Fibroblast of lung (primary cell): ENCODE data around the gene ACBD3.

ENCODE experiments used
- CTCF ChIP-seq, 2 donors: IDR thresholded peaks in 1 of 2; conservative IDR thresholded peaks in 1 of 2; 1 replicate in 1 of 2; 2 replicates in 1 of 2; pipeline ENCODE4 v1.5.1; 2011 to 2012; ENCODE audit warnings: low read length in 2 of 2, control low read depth in 1 of 2, inconsistent platforms in 1 of 2, low read depth in 1 of 2, mild to moderate bottlenecking in 1 of 2
- EZH2 ChIP-seq: IDR thresholded peaks from 2 replicates; pipeline ENCODE4 v1.5.1; 2012; ENCODE audit warnings: low read length, control low read depth, mild to moderate bottlenecking; ENCODE audit errors: missing control alignments

DNA sequence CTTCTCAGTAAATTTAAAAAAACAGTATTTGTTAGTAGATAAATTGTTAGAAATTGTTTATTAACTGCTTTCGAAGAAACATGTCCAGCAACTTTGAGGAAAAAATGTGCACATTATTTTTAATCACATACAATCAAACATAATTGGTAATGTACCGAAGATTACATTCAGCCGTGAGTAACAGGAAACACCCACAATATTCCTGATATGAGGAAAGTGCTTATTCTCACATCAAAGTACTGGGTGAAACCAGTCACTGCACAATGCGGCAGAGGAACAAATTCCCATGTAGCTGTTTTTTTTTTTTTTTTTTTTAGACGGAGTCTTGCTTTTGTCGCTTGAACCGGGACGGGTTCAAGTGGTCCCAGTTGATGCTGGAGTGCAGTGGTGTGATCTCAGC, 9.7 kb downstream of the ACBD3 start:
- no peak for TF ChIP-seq CTCF (conservative IDR thresholded peaks at IDR 0.05 in 1 of 2, IDR thresholded peaks at IDR 0.05 in 1 of 2; ENCODE audit: low read depth in 1 of 2, low read length in 2 of 2)
- TF ChIP-seq EZH2: no peak
